GM21360 (cell line): ENCODE results near the gene CD244.

Source experiments
- ATAC-seq: cut with Tn5 transposase; IDR thresholded peaks from one replicate; pipeline ENCODE4 v1.9.1; 2021; ENCODE audit warnings: mild to moderate bottlenecking, moderate library complexity; ENCODE audit not compliant: unreplicated experiment

Gene CD244

GRCh38 chr1:160850993-160851392 is 11.7 kb downstream of the CD244 start:
- ATAC-seq = no peak

- no peak for ATAC-seq
Observed at GRCh38 chr1:160850541-160850940, 12.1 kb downstream of the CD244 start.

GRCh38 chr1:160846281-160846680 is 16.4 kb downstream of the CD244 start:
- no peak for ATAC-seq

- ATAC-seq = no peak
Observed at GRCh38 chr1:160844447-160845232, 18.0 kb downstream of the CD244 start.

- no peak for ATAC-seq
Observed at GRCh38 chr1:160841079-160841478, 21.6 kb downstream of the CD244 start.

GRCh38 chr1:160839746-160840145 is 22.9 kb downstream of the CD244 start:
- no peak for ATAC-seq

- no peak for ATAC-seq
Observed at GRCh38 chr1:160838888-160839287, 23.8 kb downstream of the CD244 start.

DNA sequence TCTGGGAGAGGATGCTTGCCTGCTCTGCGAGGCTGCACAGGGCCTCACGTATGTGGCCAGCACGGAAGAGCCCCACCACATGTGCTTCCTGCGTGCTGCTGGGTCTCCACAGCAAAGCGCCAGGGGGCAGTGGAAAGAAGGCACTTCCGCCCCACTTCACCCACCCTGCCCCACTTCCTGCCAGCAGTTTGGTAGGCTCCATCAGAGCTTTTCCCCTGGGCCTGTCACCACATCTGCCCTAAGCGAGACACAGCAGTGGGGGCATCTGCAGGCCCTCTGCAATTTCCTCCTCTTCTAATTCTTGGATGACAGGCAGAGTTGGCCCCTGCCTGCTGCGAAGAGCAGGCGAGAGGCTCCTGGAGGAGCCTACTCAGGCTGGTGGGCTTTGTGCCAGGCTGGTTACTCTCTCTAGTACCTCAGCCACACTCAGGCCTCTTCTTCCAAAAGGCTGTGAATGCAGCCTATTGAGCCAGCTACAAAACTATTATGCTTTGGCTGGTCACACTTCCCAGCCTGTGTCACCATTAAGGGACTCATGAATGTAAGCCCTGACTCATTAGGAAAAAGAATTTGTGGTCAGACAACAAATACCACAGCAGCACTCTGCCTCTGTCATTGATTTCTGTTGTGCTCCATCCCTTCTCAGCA is 25.0 kb downstream of the CD244 start:
- ATAC-seq = peak; percentile 69

DNA sequence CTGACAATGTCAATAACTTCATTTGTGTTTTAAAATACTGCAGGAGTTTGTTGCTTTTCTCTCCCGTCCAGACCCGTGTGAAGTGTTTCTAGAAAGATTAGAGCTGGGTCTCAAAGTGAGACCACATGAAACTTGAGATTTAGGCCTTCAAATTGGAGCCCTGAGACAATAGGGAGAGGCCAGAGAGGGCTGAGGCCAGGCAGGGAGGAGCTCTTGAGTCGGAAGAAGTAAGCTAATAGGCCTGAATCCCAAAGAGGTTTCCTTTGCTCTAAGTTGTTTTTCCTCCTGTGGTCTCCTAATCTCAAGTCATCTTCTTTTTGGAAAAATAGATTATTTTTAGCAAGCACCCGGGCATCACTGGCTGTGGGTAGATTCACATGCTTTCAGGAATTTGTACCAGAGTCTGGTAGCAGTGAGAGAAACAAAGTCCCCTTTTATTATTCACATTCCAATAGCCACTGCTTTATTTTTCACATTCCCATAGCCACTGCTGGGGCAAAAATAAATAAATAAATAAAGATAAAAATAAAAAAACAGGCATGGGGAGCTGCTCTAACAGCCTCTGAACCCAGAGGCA is 25.6 kb downstream of the CD244 start:
- no peak for ATAC-seq

DNA sequence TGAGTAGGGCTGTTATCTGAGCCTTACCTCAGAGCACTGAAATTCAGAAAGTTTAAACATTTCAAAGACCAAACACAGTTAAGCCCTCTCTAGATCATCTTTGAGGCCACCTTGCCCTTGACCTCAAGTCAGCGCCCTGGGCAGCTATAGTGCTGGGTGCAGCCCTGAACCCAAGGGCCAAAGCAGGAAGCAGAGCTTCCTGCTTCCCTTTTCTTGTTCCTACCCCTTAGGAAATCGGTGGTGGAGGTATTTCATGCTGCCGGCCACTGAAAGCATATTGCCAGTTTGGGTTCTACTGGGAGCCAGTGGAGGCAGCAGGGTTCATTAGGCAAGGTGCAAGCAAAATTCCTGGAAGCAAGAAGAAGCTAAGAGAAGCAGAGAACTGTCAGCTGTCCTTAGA is 26.1 kb downstream of the CD244 start:
- no peak for ATAC-seq

- ATAC-seq = no peak
Observed at GRCh38 chr1:160835751-160836150, 26.9 kb downstream of the CD244 start.

DNA sequence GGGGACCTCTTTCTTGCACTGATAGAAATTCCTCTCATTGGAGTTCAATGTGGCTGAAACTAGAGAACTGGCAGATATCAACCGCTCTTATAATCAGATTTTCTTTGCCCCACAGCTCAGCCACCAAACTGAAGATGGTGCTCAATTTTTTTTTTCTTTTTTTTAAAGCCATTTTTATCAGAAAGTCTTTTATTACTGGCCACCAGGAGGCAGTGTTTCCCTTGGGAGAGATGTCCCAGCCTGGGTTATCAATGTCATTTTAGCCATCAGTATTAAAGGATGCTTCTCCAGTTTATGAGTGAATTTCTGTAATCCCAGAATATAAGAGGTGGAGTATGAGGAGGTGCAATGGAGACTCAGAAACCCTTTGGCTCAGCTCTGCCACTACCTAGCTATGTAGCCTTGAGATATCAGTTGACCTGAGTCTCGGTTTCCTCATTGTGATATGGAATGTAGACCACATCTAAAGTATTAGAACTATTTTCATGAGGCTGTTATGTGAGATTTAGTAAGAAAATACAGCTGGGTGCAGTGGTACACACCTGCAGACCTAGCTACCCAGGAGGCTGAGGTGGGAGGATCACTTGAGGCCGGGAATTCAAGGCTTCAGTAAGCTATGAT is 27.6 kb downstream of the CD244 start:
- no peak for ATAC-seq

DNA sequence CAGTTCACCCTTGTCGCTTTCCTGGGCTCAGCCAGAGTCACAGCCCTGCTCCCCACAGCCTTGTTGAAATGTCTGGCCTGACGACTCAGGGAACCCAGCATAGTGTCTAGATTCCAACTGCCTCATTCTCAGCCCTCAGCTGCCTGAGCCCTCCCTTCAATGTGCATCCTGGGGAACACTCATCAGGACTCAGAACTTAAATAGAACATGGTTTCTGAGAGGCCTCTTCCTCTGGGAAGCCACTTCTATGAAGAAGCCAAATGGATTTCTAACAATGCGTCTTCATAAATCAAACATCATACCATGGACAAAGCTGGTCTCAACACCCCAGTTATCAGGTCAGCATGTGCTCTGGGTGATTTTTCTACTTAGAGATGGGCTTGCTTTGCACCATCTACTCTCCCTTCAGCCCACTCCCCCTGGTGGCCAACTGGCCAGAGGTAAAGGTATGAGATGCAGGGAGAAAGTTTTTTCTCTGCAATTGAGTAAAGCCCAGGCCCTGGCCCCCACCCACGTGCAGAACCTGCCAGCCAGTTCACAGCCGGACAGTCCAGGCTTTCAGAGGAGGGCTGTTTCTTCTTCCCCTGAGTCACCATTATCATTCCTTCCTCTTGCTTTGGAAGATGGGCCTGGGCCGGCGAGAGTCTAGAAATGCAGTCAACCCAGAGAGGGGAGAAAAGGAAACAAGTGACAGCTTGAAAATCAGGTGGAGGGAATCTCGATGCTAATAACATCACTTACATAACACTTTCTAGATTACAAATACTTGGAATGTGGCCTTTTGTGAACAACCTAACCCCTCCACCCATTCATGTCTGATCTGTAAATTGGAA is 32.1 kb downstream of the CD244 start:
- no peak for ATAC-seq

DNA sequence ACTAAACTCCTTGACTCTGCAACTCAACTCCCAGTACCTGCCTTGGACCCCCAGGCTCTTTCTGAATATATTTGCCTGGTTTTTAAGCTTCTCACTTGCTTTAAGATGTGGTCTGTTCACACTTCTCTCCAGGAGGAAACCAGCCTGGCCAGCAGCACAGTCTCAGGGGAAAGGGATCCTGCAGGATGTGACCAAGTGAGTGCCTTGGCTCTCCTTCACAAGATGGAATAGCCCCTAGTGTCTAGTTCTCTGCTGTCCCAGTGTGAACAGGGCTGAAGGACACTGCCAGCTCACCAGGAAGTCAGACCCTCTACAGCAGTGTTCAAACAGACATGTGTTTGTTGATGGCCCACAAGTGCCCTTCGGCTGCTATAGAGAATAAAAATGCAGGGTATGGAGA is 32.9 kb downstream of the CD244 start:
- no peak for ATAC-seq

- ATAC-seq = no peak
Observed at GRCh38 chr1:160827418-160827817, 35.3 kb downstream of the CD244 start.

- ATAC-seq = no peak
Observed at GRCh38 chr1:160826546-160826945, 36.1 kb downstream of the CD244 start.

DNA sequence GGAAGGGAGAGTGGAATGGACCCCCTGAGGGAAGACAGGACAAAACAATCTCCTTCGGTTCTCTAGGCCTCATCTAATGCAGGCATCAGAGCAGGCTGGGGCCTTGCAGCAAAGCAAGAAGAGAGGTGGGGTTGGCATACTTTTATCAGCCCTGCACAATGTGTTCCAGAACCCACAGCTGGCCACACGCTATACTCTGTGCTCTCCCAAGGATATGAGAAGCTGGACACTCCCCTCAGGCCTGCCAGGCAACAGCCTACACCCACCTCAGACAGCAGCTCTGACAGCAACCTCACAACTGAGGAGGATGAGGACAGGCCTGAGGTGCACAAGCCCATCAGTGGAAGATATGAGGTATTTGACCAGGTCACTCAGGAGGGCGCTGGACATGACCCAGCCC is 39.4 kb downstream of the CD244 start:
- no peak for ATAC-seq

GRCh38 chr1:160821627-160822026 is 41.1 kb downstream of the CD244 start:
- ATAC-seq = no peak

GRCh38 chr1:160819186-160819585 is 43.5 kb downstream of the CD244 start:
- ATAC-seq = no peak

DNA sequence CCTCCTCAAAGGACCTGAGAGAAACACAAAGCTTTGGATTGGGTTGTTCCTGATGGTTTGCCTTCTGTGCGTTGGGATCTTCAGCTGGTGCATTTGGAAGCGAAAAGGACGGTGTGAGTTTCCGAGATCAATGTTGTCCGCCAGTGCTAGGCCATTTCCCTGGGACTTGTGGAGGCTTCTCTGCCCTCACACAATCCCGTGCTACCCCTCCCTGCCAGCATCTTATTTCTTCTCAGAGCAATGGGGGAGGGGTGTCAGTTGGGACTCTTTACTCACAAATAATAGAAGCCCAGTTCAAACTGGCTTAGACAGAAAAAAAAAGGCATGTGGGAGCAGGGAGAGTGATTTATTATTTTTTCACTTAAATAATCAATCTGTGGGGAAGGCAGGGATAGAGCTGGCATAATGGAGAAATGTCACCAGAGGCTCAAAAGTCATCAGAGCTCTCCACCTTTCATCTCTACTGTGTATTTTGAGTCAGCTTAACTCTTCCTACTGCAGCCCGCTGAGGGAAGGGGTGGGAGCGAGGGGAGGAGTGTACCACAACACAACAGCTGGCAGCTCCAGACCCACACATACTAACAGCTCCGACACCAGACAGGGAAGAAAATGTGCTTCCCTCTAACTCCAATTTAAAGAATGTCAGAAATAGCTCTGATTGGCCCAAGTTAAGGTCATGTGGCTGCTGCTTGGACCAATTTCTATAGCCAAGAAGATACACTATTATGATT is 44.3 kb downstream of the CD244 start:
- ATAC-seq = no peak
